Subcutaneous abdominal adipose tissue (tissue), 5 donors: Measurements from ENCODE around the gene VPS11.

Source experiments
- H3K27ac ChIP-seq: one replicate; pipeline ENCODE4 v1.7.0; 2013; ENCODE audit warnings: low read depth, mild to moderate bottlenecking, inconsistent platforms, low read length, moderate library complexity
- H3K27me3 ChIP-seq, 5 donors: one replicate each; pipeline ENCODE4 v1.7.0; 2013; ENCODE audit warnings: low read length in 5 of 5, inconsistent platforms in 1 of 5; ENCODE audit not compliant: control insufficient read depth in 5 of 5, insufficient read depth in 4 of 5
- H3K36me3 ChIP-seq, 5 donors: one replicate each; pipeline ENCODE4 v1.7.0; 2013; ENCODE audit warnings: low read length in 5 of 5; ENCODE audit not compliant: control insufficient read depth in 5 of 5, insufficient read depth in 5 of 5
- H3K4me1 ChIP-seq, 5 donors: one replicate each; pipeline ENCODE4 v1.7.0; 2013; ENCODE audit warnings: low read length in 5 of 5, mild to moderate bottlenecking in 3 of 5, moderate library complexity in 1 of 5; ENCODE audit not compliant: control insufficient read depth in 5 of 5, insufficient read depth in 5 of 5
- H3K4me3 ChIP-seq, 5 donors: one replicate each; pipeline ENCODE4 v1.7.0; 2013; ENCODE audit warnings: low read length in 5 of 5, low read depth in 1 of 5
- H3K9ac ChIP-seq, 5 donors: one replicate each; pipeline ENCODE4 v1.7.0; 2013; ENCODE audit warnings: low read length in 5 of 5, mild to moderate bottlenecking in 4 of 5, moderate library complexity in 3 of 5
- H3K9me3 ChIP-seq, 5 donors: one replicate each; pipeline ENCODE4 v1.7.0; 2013; ENCODE audit warnings: low read length in 5 of 5; ENCODE audit not compliant: control insufficient read depth in 5 of 5
- donor health status: healthy.
- donor health status: healthy.
- donor health status: healthy.
- donor health status: healthy.
- donor health status: healthy.

Gene VPS11

DNA sequence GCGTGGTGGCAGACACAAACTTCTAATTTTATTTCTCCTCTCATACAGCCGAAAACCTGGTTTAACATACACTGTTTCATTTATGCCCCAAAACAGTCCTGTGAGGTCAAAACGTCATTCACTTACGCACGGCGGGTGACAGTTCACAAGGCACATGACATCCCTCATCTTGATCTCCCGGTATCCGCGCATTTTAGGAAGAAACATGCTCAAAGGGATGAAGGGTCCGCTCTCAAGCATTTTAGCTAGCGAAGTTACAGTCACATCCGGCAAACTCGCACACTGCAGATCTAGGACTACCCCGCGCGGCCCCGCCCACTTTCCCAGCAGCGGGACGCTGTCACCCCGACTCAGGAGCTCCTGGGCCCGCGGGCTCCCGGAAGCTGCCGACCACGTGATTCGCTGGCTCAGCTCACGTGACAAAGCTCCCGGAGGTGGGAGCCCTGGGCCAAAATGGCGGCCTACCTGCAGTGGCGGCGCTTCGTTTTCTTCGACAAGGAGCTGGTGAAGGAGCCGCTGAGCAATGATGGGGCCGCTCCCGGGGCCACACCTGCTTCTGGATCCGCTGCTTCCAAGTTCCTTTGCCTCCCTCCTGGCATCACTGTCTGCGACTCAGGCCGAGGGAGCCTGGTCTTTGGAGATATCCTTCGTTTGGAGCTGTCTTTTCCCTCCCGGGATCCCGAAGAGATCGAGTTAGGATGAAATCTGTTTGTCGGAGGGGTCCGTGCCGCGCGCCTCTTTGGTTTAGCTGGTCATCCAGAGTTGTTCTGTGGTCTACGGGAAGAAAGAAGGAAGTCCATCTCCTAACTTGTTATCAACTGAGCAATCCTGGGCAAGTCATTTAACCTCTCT lies at the start of gene VPS11:
VPS11 (plus strand) TSS at position 448 of the 852 bp plus-strand sequence; CDS start at position 454, 6 bp downstream.
- peaks cover 3 to 25% (median 19%) of the 10 kb centered on the region in 5 donors for H3K36me3 ChIP-seq
- H3K4me1 ChIP-seq, result peaks cover 2 to 35% (median 25%) of the 10 kb centered on the region in 5 donors
- peak within 1 kb of the TSS; percentile 74 to 98 (median 97) for H3K4me3 ChIP-seq
- no peaks in the 10 kb centered on the region for H3K9me3 ChIP-seq
- H3K9ac ChIP-seq, result peak within 1 kb of the TSS; percentile 77 to 98 (median 94)
- H3K27ac ChIP-seq, result peak within 1 kb of the TSS; percentile 78
- no peaks in the 10 kb centered on the region for H3K27me3 ChIP-seq

DNA sequence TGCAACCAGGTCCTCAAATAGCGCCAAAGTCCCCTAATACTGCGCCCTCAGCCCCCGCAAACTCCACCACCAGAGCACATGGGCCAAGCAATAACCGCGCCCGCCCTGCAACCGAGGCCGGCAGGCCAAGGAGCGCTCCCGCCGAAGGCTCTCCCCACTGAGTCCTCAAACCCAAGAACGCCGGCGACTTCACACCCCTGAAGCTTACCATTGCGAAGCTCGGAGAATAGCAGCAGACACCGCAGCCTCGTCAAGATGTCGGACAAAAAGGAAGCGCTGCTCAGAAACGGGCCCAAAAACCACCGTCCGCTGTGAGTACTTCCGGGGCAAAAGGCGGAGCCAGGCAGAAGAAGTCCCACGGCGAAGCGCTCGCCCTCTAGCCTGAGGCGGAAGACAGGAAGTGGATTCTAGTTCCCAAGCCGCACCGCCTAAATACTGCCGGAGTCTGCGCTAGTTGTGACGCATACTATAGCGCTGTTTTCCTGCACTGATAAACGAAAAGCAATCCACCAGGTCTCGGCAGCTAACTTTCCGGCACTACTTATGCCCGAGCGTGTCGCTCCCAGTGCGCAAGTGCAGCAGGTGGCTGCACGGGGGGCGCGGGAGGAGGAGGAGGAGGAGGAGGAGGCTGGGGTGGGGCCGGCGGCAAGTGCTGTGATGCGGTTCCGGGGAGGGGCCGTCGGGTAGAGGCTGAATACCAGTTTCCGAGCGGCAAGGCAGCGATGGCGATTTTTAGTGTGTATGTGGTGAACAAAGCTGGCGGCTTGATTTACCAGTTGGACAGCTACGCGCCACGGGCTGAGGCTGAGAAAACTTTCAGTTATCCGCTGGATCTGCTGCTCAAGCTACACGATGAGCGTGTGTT lies 49.3 kb upstream of the VPS11 start, which contains the start of the genes RPS25 and TRAPPC4:
RPS25 (minus strand) TSS at position 270 of the 865 bp plus-strand sequence; CDS start at position 211, 59 bp downstream.
TRAPPC4 (plus strand) TSS at position 693 of the 865 bp plus-strand sequence; CDS start at position 723, 30 bp downstream.
- Histone ChIP-seq H3K9me3 (no peaks in the 10 kb centered on the region), H3K27me3 (no peaks in the 10 kb centered on the region), H3K36me3 (peaks cover 18 to 53% (median 43%) of the 10 kb centered on the region in 5 donors), H3K9ac (peak within 1 kb of the TSS; percentile 77 to 97 (median 96)), H3K4me3 (peak within 1 kb of the TSS; percentile 98 to 100 (median 99)), H3K27ac (peak within 1 kb of the TSS; percentile 94), H3K4me1 (peaks cover 8 to 39% (median 30%) of the 10 kb centered on the region in 5 donors)

DNA sequence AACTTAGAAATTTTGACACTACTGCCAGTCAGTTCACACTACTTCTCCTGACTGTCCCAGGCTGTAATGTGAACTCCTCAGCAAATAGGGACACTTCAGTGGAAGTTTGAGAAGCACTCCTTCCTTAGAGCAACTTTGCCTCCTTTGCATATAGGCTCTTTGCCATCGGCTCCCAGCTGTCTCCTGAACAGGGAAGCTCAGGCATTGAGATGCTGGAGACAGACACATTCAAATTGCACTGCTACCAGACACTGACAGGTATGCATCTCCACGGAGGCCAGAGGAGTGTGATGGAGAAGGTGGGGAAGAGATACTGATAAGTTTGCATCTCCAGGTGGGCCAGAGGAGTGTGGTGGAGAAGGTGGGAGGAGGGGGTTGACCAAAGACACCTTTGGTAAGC lies 47.6 kb upstream of the VPS11 start:
- Histone ChIP-seq H3K27me3 (no peaks in the 10 kb centered on the region), H3K4me3 (peak overlapping the region in 4 of 5 donors; percentile 42 to 99 (median 72)), H3K27ac (no peak overlapping the region), H3K36me3 (peaks cover 16 to 55% (median 50%) of the 10 kb centered on the region in 5 donors), H3K9me3 (no peaks in the 10 kb centered on the region), H3K4me1 (peaks cover 8 to 47% (median 39%) of the 10 kb centered on the region in 5 donors), H3K9ac (peak overlapping the region in 2 of 5 donors; percentile 48 to 97)

DNA sequence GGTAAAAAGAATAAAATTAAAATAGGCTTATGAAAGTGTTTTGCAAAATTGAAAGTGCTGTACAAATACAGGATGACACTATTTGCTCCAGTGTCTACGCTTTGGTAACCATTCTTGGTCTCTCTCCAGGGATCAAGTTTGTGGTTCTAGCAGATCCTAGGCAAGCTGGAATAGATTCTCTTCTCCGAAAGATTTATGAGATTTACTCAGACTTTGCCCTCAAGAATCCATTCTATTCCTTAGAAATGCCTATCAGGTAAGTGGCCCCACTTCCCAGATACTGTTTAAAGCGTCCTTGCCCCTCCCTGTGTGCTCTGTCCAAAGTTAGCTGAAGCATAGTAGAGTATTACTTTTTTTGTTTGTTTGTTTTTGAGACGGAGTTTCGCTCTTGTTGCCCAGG lies 46.0 kb upstream of the VPS11 start:
- Histone ChIP-seq H3K9ac (no peak overlapping the region), H3K36me3 (peaks cover 12 to 54% (median 38%) of the 10 kb centered on the region in 5 donors), H3K4me3 (no peak overlapping the region), H3K27me3 (no peaks in the 10 kb centered on the region), H3K9me3 (no peaks in the 10 kb centered on the region), H3K27ac (no peak overlapping the region), H3K4me1 (peaks cover 8 to 53% (median 48%) of the 10 kb centered on the region in 5 donors)

DNA sequence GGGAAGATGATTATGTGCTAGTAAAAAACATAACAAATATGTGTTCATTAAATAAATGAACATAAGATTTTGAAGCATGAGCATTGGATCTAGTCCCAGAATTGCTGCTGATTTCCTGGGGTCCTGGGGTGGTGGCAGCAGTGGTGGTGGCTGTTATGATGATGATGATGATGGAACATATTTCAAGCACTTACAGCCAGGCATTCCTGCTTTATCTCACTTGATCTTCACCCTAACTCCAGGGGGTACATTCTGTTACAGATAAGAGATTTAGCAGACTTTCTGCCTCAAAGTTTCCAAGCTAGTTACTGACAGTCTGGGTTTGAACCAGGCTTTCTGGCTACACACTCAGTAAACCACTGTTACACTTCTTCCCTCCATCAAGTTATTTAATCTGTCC lies 43.9 kb upstream of the VPS11 start:
- Histone ChIP-seq H3K4me3 (no peak overlapping the region), H3K27ac (no peak overlapping the region), H3K36me3 (peaks cover 12 to 61% (median 48%) of the 10 kb centered on the region in 5 donors), H3K4me1 (peaks cover 5 to 49% (median 43%) of the 10 kb centered on the region in 5 donors), H3K27me3 (no peaks in the 10 kb centered on the region), H3K9ac (no peak overlapping the region), H3K9me3 (no peaks in the 10 kb centered on the region)

DNA sequence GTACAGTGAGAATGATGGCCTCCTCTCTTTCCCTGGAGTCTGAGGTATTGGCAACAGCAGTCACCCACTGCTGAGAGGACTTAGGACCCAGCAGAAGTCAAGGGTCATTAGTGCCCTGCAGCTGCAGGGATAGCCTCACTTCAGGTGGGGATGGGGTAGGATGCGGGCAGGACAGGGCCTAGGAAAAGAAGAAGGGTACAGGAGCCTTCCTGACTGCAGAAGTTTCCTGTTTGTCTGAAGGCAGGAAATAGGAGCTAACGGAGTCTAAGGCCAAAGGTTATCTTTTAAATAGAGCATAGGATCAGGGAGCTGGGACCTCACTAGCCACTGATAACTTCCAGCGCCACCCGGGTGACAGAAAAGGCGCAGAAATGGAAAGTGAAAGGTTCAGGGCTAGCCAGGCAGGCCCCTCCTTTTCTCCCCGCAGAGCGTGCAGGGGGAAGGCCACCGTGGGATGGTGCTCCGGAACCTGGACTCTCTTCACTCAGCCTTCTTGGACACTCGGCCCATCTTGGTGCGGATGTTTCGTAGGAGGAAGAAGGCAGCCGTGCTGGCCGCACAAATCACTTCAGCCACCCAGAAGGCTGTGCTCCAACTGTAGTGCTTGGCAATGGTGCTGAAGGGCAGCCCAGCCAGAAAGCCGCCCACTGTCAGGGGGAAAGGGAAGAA lies 43.1 kb upstream of the VPS11 start:
- peak overlapping the region in 3 of 5 donors; percentile 2 to 38 (median 26) for H3K9ac ChIP-seq
- H3K27ac ChIP-seq, result peak overlapping the region; percentile 15
- no peaks in the 10 kb centered on the region for H3K9me3 ChIP-seq
- no peaks in the 10 kb centered on the region for H3K27me3 ChIP-seq
- peak overlapping the region in 4 of 5 donors; percentile 8 to 32 (median 26) for H3K4me3 ChIP-seq
- peaks cover 5 to 51% (median 43%) of the 10 kb centered on the region in 5 donors for H3K4me1 ChIP-seq
- peaks cover 12 to 61% (median 48%) of the 10 kb centered on the region in 5 donors for H3K36me3 ChIP-seq

DNA sequence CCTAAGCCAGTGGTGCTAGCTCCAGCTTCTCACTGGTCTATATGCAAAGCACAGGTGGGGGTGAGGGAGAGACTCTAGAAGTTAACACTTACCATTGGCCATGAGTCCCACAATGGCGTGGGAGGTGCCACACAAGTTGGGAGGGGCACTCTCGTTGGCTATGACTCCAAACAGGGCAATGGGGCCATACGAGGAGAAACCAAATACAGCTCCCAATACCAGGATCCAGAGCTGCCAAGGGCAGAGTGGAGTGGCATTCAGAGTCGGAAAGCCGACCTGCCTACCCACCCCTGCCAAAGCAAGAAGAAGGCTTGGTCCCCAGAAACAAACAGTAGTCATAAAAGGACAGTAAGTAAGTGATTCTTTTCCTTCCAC lies 42.5 kb upstream of the VPS11 start:
- Histone ChIP-seq H3K9ac (peak overlapping the region in 3 of 5 donors; percentile 2 to 51 (median 26)), H3K4me3 (peak overlapping the region in 3 of 5 donors; percentile 22 to 32 (median 31)), H3K27ac (peak overlapping the region; percentile 15), H3K36me3 (peaks cover 12 to 61% (median 48%) of the 10 kb centered on the region in 5 donors), H3K9me3 (no peaks in the 10 kb centered on the region), H3K27me3 (no peaks in the 10 kb centered on the region), H3K4me1 (peaks cover 0 to 51% (median 43%) of the 10 kb centered on the region in 5 donors)

DNA sequence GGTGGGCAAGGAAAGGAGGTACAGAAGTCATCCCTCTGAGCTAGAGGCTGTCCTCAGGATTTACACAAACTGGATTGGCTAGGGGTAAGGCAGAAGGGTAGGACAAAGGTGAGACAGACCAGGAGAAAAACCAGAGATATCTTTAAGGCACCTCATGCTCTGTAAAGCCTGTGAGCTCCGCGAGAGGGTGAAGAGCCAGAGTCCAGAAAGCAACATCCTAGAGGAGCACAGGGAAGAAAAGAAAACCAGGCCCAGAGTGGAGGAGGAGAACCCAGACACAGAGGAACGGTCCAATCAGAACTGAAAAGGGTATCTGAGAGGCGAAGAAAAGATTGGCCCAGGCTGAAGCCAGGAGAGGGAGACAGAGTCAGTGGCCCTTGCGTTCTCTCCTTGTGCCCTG lies 42.1 kb upstream of the VPS11 start:
- peaks cover 12 to 61% (median 48%) of the 10 kb centered on the region in 5 donors for H3K36me3 ChIP-seq
- H3K9me3 ChIP-seq, result no peaks in the 10 kb centered on the region
- H3K4me3 ChIP-seq, result no peak overlapping the region
- H3K4me1 ChIP-seq, result peaks cover 0 to 52% (median 46%) of the 10 kb centered on the region in 5 donors
- H3K27ac ChIP-seq, result peak overlapping the region; percentile 15
- peak overlapping the region in 3 of 5 donors; percentile 2 to 51 (median 26) for H3K9ac ChIP-seq
- H3K27me3 ChIP-seq, result no peaks in the 10 kb centered on the region
